LNCaP clone FGC (cell line): ENCODE measurements around the gene SKI.

Source experiments
- DNase-seq: peaks from one replicate; pipeline ENCODE4 v3.0.0-alpha.2; 2011; ENCODE audit warnings: low read depth
- H3K4me3 ChIP-seq: 2 replicates; pipeline ENCODE4 v1.5.1; 2011; ENCODE audit warnings: mild to moderate bottlenecking, low read depth, low read length, control low read depth
- TF ChIP-seq, protein P1 (sequence below): IDR thresholded peaks from 2 replicates; pipeline ENCODE4 v1.5.1; 2012; ENCODE audit warnings: mild to moderate bottlenecking; ENCODE audit not compliant: control insufficient read depth, insufficient read depth; ENCODE audit errors: extremely low read depth

Gene SKI

DNA sequence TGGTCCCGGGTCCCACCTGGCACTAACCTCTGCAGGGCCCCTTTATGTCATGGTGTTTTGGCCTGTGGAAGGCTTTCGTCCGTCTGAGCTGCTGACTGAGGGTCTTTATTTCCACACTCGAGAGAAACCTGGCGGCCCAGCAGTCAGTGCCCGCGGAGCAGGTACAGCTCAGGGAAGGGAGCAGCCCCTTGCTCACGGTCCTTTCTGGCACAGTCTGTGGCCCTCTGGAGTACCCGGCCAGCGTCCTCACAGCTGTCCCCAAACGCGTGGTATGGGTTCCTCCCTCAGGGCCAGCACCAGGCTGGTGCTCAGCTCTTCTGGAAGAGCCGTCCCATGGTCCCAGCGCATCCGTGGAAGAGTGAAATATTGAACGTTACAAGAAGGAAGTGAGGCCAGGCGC, 24.3 kb downstream of the SKI start:
- no peak for DNase-seq
- TF ChIP-seq, protein P1, sequence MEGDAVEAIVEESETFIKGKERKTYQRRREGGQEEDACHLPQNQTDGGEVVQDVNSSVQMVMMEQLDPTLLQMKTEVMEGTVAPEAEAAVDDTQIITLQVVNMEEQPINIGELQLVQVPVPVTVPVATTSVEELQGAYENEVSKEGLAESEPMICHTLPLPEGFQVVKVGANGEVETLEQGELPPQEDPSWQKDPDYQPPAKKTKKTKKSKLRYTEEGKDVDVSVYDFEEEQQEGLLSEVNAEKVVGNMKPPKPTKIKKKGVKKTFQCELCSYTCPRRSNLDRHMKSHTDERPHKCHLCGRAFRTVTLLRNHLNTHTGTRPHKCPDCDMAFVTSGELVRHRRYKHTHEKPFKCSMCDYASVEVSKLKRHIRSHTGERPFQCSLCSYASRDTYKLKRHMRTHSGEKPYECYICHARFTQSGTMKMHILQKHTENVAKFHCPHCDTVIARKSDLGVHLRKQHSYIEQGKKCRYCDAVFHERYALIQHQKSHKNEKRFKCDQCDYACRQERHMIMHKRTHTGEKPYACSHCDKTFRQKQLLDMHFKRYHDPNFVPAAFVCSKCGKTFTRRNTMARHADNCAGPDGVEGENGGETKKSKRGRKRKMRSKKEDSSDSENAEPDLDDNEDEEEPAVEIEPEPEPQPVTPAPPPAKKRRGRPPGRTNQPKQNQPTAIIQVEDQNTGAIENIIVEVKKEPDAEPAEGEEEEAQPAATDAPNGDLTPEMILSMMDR, result no peak
- no peak overlapping the region for H3K4me3 ChIP-seq

DNA sequence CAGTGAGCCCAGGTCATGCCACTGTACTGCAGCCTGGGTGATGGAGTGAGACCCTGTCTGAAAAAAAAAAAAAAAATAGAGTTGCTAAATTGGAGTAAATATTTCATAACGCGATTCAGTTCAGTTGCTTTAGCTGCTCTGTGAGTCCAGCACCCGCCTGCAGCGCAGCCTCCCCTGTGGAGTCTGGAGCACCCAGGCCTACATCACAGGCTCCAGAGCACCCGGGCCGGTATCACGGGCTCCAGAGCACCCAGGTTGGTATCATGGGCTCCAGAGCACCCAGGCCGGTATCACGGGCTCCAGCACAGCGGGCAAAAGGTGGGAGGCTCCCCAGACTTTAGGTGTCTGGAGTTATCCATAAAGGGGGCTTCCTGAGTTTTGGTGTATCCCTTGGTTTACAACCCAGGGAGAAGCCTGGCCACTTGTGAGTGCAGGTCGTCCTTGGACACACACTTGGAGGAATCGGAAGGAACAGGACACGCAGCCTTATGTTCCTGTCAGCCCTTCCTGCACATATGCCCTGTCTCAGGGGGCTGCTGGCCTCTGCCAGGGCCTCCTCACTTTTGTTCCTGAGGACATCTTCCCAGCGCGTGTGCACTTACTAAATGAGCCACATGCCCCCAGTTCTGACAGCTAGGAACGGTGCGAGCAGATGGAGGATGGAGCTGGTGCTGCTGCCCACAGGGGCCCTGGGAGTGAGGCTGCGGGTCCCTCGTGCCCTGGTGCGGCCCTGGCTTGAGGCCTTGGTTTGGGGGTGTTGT, 25.1 kb downstream of the SKI start:
- no peak overlapping the region for H3K4me3 ChIP-seq
- no peak for DNase-seq
- TF ChIP-seq, protein P1, result no peak

DNA sequence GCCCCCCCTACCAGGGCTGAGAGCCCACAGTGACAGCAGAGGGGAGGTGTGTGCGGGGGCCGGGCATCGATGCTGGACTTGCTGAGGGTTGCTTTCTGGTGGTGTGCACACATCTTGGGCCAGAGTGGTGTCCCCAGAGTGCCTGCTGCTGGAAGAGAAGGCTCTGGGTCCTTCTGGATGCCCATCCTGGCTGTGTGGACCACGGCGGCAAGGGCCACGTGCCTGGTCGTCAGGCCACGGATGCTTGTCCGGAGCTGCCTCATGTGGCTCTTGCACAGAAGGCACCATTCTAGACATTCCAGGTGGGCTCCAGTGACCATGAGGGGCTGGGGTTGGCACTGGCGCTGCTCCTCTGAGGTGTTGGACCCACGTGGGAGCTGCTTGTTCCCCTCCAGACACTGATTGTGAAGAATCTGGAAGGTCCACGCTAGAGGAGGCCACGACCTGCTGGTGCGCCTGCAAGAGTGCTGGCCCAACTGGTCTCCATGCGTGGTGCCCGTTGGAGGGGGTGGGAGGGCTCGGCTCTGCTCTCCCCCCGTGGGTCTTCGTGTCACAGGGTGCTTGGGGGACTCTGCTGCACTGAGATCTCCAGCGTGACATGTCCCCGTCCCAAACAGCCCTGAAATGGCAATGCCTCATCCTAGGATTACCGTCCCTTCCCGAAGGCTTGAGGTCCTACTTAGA, 25.8 kb downstream of the SKI start:
- H3K4me3 ChIP-seq, result no peak overlapping the region
- no peak for DNase-seq
- TF ChIP-seq, protein P1, result no peak

DNA sequence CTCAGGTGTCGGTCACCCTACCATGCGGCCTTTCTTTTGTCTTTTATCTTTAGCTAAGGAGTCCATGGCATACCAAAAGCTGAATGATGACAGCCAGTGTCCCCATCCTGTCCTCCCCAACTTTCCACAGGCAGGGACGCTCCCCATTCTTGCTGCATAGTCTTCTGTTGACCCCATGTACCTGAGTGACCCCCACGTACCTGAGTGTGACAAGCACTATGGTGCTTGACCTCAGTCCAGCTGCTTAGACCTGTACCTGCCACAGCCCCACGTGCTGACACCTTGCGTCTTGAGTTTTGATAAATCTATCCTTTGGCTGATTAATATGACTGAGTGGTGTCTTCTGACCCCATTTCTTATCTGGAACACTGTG, 26.9 kb downstream of the SKI start:
- TF ChIP-seq, protein P1, result no peak
- no peak for DNase-seq
- no peak overlapping the region for H3K4me3 ChIP-seq

DNA sequence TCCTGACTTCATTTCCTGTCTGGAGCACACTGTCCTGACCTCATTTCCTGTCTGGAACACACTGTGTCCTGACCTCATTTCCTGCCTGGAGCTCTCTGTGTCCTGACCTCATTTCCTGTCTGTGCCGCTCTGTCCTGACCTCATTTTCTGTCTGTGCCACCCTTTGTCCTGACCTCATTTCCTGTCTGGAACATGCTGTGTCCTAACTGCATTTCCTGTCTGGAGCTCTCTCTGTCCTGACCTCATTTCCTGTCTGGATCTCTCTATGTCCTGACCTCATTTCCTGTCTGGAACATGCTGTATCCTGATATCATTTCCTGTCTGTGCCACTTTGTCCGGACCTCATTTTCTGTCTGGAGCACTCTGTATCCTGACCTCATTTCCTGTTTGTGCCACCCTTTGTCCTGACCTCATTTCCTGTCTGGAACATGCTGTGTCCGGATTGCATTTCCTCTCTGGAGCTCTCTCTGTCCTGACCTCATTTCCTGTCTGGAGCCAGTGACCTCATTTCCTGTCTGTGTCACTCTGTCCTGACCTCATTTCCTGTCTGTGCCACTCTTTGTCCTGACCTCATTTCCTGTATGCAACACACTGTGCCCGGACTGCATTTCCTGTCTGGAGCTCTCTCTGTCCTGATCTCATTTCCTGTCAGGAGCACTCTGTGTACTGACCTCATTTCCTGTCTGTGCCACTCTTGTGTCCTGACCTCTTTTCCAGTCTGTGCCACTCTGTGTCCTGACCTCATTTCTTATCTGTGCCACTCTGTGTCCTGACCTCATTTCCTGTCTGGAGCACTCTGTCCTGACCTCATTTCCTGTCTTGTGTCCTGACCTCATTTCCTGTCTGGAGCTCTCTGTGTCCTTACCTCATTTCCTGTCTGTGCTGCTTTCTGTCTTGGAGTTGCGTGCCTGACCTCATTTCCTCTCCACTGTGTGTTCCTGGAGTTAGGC, 27.6 kb downstream of the SKI start:
- DNase-seq, result no peak

DNA sequence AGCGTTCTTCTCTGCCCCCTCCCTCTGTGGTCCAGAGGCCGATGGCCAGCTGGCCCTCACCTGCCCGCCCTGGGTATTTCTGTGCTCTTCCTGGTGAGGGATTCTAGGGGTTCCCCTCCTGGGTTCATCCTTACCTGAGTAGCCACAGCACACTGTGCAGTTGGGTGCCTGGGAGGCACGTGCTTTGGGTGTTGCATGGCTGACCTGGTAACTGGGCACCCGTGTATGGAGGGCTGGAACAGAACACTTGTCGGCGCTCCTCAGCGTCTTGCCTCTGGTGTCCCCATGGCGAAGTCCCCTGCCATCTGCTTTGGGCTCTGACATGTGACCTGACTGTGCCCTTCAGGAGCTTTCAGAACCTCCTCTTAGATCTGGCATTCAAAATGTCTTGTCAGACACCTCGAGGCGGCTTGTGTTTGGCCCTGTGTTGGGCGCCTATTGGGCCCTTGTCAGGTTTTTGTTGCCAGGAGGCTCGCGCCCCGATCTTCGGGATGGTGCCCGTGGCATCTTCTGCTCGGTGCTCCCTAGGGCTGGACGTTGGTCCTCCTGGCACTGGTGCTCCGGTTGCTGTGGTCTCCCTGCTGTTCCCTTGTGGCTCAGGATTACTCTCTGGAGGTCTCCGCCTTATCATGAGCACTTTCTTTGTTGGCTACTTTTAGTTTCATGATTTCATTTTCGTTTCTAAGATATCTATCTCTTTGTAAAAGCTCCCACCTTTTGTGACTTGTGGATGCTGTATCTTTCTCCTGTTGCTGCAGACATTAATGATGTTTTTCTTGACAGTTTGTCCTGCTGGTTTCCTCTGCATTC, 28.5 kb downstream of the SKI start:
- DNase-seq, result no peak
- TF ChIP-seq, protein P1, result no peak
- H3K4me3 ChIP-seq, result no peak overlapping the region

More for the DNA sequence above, 27.6 kb downstream of the SKI start:
- TF ChIP-seq, protein P1, result no peak
- no peak overlapping the region for H3K4me3 ChIP-seq
